Activated effector memory CD4-positive, alpha-beta T cell treated with Interleukin-2 at 50 U/mL for 16 hours (primary cell): ENCODE data around the gene TMPRSS11B.
"Not testable (repeated sequence)": the region's sequence is repeated elsewhere in the genome, so short reads cannot be mapped to it uniquely, and the experiment has no call there.

ENCODE experiments used
- DNase-seq: peaks from one replicate; pipeline ENCODE4 v3.0.0-alpha.2; 2020

The TMPRSS11B gene, protein sequence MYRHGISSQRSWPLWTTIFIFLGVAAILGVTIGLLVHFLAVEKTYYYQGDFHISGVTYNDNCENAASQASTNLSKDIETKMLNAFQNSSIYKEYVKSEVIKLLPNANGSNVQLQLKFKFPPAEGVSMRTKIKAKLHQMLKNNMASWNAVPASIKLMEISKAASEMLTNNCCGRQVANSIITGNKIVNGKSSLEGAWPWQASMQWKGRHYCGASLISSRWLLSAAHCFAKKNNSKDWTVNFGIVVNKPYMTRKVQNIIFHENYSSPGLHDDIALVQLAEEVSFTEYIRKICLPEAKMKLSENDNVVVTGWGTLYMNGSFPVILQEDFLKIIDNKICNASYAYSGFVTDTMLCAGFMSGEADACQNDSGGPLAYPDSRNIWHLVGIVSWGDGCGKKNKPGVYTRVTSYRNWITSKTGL

DNA sequence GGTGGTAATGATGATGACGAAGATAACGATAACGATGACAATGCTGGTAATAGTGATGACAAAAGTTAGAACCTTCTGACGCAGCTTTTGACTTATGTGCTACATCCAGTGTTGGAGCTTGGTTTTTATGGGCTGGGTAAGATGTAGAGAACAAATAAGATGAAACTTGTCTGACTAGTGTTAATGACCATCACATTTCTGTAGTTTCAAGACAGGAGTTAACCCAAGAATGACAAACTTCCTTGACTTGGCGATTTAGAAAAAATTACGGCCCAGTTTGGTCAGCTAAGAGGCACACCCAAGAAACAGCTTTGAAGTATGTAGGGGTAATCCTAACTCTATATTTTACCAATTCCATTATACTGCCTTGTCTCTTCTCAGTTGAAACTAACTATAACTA lies at the start of gene TMPRSS11B:
Gene TMPRSS11B (minus strand): TSS at position 101 of the 400 bp plus-strand sequence. CDS start 136 bp downstream, outside the sequence.
- no peak for DNase-seq

DNA sequence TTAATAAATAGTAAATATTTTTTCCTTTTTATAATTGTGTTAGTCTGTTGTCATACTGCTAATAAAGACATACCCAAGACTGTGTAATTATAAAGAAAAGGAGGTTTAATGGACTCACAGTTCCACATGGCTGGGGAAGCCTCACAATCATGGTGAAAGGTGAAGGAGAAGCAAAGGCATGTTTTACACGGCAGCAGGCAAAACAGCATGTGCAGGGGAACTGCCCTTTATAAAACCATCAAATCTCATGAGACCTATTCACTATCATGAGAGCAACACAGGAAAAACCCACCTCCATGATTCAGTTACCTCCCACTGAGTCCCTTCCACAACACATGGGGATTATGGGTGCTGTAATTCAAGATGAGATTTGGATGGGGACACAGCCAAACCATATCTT lies 45.8 kb upstream of the TMPRSS11B start:
- DNase-seq, result no peak

DNA sequence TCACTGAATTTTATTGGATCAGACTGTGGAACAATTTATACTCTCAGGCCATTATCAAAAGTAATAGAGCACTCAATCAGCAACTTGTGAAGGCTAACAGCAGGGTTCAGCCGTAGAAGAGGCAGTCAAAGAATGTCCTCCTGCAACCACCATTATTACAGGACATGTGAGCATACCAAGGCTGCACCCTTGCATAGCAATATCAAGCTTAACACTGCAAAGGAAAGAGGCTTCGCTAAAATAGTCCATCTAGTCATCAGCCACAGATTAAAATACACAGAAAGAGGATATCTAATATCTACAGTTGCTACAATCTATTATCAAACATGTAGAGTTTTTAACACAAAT lies 42.9 kb upstream of the TMPRSS11B start:
- no peak for DNase-seq

DNA sequence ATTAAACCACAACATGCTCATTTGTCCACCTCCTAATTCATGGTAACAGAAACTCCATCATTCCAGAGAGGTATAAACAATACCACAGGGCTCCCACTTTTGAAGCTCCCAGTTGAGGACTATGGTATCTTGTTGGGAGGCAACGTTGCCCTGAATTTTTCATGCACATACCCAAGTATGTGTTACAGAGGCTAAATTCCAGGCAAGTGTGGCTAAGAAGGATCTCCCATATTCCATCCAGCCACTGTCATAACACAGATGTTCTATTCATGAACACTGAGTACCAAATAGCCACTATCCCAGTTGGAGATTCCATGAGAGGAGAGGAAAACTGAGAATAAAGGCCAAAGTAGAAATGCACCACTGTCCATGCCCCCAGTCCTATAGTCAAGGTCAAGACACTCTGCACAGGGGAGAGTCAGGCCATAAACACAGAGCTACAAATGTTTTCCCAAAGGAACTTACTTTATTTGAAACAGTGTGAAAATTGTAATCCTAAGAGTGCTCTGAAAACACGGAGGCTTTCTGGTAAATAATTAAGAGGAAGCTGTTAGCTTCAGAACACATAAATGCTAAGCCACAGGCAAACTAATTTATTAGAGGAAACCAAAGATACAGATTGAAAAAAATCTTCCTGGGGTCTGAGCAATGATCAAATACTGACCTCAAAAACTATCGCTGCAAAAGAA lies 42.4 kb upstream of the TMPRSS11B start:
- DNase-seq, result no peak

DNA sequence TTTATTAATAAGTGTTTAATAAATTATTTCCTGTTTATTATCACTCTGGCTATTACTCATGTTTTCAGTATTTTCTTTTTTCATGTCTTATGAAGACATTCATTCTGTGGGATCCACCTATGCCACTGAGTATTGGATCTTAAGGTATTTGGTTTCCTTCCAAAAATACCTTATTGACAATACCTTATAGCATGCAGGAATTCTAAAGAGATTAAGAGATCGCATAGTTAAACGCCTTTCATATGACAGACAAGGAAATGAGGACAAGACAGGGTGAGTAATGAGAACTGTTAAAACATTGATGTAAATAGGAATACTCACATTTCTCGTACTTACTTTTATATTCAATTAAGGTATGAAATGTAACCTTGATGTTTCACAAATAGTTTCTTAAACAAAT lies 38.2 kb upstream of the TMPRSS11B start:
- DNase-seq, result no peak

DNA sequence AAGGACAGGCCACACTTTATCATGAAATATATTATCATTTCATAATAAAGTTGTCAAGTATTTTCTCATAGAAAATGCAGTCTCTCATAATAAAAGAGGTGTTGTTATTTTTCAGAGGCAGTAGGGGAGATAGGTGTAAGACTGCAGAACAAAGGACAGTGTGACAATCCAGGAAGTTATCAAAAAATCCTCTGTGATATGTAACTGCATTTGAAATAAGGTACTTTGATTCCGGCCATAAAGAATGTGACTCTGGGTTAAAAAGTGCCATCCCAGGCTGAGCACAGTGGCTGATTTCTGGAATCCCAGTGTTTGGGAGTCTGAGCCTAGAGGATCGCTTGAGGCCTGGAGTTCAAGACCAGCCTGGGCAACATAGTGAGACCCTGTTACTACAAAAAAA lies 37.6 kb upstream of the TMPRSS11B start:
- DNase-seq, result no peak

DNA sequence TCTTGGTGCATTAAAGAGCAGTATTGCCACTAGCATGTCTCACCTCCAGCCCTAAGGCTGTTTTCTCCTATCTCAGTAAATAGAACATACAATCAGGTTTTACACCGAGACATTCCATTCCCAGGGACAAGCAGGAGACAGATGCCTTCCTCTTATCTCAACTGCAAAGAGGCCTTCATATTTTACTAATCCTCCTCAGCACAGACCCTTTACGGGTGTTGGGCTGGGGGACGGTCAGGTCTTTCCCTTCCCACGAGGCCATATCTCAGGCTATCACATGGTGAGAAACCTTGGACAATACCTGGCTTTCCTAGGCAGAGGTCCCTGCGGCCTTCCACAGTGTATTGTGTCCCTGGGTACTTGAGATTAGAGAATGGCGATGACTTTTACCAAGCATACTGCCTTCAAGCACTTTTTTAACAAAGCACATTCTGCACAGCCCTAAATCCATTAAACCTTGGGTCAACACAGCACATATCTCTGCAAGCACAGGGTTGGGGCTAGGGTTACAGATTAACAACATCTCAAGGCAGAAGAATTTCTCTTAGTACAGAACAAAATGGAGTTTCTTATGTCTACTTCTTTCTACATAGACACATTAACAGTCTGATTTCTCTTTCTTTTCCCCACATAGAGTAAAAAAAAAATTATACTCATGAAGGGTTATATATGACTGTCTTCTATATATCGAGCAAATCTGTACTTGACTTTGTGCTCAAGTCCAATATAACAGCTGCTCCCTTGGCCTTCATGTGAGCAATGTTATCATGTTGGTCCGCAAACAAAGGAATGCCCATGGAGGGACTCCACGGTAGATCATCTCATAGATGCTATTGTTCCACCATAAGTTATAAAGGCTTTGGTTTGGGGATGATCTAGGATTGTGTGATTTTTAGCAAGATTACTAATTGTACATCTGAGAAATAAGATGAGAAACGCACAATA lies 36.6 kb upstream of the TMPRSS11B start:
- not testable (repeated sequence) for DNase-seq

DNA sequence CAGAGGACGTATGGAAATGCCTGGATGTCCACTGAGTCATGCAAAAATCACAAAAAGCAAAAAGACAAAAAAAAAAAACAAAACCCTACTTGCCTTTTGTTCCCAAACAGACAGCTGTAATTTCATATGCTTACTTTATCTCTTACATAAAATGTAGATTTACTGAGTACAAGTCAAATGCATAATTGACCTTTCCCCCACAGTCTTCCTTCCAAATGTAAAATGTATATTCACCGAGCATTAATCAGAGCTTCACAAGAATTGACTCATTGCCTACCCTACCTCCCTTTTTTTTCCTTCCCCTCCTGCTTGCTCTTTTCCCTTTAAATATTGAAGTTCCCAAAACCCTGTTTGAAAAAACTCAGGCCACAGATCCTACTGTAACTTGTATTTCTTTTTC lies 32.5 kb upstream of the TMPRSS11B start:
- no peak for DNase-seq

DNA sequence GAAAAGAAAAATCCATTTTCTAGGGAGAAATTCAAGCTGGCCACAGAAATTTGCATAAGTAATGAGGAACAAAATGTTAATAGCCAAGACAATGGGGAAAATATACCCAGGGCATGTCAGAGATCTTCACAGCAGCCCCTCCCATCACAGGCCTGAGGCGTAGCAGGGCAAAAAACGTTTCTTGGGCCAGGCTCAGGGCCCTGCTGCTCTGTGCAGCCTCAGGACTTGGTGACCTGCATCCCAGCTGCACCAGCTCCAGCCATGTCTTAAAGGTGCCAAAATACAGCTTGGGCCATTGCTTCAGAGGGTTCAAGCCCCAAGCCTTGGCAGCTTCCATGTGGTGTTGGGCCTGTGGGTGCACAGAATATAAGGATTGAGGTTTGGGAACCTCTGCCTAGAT lies 32.1 kb upstream of the TMPRSS11B start:
- DNase-seq, result no peak

DNA sequence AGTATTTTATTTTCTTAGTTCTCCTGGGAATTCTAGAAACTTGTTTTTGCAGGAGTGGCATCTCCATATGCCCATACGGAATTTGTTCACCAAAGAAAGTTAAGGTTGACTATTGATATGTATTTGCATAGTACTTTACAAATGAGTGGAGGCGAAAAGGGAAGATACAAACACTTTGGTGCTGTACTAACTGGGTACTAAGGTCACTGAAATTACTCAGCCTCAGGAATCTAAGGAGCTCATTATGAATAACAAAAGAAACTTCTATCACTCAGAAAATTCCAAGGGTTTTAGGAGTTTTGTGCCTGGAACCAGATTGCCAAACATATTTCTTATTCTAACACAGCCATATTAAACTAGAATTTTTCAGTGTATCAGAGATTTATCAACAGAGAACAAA lies 27.4 kb upstream of the TMPRSS11B start:
- DNase-seq, result no peak

DNA sequence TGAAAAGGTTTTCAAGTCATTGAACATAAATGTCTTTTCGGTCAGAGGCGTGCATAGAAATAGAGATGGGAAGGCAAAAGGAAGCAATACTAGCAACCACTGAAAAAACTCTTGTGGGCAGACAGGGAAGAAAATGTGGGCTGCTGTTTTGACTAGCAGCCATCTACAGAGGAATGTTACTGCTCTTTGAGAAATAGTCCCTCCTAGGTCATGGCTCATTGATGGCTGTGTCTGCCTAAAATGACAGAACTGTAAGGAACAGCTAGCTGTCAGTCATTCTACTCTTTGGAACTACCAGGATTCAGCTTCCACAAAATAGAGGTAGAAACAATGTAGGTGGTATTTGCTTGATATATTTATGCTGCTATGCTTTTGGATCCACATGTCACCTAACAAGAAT lies 26.9 kb upstream of the TMPRSS11B start:
- DNase-seq, result no peak

DNA sequence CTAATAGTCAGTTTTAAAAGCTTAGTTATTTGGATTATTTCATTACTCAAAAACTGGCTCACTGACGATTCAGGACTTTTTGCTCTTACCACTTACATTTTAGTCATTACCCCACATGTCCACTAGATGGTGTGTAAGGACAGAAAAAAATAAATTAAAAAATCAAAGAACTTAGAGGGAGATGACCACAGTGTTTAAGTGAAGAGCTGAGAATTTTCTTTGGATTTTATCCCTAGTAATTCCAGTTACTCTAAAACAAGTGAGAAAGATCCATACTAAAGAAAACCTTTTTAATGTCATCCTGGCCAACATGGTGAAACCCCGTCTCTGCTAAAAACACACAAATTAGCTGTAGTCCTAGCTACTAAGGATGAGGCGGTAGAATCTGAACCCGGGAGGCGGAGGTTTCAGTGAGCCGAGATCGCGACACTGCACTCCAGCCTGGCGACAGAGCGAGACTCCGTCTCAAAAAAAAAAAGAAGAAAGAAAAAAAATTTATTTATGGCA lies 26.4 kb upstream of the TMPRSS11B start:
- DNase-seq, result no peak

DNA sequence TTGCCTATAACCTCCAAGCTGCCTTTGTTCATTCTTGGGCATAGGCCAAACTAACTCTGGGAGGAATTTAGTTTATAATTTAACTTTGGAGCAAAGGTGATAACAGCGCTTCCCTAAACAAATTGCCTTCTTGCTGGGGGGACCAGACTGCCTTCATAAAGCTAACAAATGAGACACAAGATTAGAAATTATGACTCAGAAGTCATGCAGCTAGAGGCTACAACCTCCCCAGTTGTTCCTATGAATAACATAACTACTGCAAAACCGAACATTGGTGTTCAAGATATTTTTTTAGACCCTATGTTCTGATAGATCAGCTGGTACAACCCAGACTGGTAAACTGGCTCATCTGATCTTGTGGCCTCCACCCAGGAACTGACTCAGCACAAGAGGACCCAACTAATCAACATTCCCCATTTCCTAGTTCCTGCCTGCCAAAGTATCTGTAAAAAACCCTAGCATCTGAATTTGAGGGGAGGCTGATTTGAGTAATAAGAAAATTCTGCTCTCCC lies 22.0 kb upstream of the TMPRSS11B start:
- DNase-seq, result no peak

DNA sequence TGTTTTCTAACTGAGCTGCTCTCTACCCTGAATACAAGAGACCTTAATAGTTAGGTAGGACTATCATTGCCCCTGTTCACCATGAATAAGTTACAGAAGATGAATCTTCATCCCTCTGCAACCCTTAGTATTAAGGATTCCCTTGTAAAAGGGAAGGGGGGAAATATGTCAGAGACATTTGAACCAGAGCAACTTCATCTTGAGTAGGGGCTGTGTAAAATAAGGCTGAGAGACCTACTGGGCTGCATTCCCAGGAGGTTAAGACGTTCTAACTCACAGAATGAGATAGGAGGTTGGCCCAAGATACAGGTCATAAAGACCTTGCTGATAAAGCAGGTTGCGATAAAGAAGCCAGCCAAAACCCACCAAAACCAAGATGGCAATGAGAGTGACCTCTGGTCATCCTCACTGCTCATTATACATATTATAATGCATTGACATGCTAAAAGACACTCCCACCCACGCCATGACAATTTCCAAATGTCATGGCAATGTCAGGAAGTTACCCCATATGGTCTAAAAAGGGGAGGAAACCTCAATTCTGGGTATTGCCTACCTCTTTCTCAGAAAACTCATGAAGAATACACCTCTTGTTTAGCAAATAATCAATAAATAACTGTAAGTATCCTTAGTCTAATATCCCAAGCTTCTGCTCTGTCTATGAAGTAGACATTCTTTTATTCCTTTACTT lies 19.5 kb upstream of the TMPRSS11B start:
- DNase-seq, result no peak

DNA sequence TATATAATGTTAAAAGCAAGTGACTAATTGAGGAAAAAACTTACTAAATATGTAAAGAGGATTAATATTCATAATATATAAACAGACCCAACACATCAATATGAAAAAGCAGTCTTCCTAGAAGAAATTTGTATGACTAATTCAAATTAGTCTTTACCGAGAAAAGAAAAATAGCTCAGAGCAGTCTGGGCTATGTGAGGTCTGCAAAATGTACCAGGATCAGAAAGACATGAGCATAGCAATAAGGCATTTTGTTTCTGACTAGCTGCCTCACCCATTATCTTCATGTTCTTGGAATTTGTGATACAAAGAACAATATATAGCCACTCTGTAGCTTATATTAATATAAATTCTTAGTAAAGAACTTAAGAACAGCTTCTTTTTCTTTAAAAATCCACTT lies 13.7 kb upstream of the TMPRSS11B start:
- DNase-seq, result no peak

DNA sequence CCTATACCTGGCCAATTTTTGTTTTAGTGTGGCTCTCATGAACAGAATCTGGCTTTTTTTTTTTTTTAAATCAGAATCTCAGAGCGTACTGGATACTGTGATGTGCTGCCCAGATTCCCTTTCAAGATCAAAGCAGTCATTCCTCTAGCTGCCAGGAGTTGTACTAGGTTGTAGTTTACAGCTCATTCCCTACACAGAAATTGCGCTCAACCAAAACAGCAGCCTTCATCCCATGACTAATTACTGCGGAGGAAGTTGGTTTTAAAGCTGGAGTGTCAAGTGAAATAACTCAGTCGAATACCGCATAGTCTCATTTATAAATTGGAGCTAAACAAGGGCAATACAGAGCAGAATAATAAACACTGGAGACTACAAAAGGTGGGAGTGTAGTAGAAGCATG lies 12.2 kb upstream of the TMPRSS11B start:
- no peak for DNase-seq

DNA sequence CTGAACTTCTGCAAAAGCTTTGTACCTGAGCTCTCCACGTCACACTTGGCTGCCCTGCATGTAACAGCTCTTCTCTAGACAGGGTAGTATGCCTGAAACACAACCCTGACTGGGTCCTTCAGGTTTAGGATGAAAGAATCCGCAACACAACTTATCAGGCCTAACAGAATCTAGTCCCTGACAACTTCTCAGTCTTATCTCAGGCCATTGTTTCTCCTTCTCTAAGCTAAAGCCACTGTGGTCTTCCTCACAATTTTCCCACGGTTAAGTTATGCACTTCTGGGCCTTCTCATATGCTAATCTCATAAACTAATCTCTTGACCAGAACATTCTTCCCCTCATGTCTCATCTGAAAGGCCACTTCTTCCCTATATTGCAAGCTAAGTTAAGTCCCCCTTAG lies 10.8 kb upstream of the TMPRSS11B start:
- no peak for DNase-seq

DNA sequence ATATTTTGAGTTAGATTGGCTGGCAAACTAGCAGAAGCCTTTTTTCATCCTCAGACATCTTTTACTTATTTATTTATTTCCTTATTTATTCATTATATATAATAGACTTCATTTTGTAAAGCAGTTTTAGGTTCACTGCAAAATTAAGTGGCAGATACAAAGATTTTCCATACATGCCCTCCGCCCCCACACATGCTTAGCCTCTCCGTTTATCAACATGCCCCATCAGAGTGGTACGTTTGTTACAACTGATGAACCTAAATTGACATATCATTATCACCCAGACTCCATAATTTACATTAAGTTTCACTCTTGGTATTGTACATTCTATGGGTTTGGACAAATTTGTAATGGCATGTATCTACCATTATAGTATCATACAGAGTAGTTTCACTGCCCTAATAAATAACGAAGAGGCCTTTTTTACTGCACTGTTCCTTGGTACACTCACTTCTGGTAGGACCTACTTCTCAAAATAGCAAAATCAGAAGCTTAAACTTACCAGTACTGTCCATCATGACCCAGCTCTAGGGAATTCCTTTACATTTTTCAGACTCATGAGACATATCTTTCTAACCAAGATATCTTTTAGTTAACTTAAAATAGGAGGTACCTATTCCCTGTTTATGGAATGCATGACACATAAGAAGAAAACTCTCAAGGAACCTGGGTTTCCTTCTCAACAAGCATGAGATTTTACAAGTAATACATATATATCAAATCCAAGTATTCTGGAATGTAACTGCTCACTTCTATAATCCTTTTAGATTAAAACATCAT lies 4.8 kb upstream of the TMPRSS11B start:
- no peak for DNase-seq

DNA sequence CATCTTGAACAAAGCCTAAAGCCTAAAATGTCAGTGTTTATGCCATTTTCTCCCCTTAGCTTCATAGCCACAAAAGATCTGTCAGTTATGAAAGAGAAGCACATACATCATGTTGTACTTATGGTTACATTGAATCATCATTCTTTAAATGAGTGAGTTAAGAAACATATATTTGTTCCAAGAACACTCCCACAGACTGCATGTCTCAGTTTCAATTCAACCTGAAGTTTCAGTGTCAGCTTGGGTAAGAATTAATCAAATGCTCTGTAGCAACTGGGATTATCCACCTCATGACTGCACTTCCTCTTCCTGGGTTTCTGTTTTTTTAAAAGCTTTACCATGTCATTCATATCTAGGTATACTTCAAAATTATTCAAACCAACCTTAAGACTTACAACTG lies 3.9 kb upstream of the TMPRSS11B start:
- no peak for DNase-seq

DNA sequence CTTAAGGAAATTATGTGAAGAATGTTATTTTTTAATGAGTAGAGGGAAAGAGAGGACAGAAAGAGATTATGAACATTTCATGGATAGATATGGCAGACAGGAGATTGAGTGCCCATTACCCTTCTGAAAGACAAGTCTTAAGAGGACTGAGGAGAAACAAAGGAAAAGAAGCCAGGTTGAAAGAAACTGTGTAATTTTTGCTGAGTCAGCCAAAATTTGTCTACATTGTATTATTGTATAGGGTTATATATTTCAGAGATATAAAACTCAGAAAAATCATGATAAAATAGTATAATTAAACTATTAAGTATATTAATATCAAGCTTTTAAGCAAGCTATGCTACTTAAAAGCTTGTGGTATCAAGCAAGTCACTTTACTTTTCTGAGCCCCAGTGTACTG lies 4.9 kb downstream of the TMPRSS11B start:
- no peak for DNase-seq

DNA sequence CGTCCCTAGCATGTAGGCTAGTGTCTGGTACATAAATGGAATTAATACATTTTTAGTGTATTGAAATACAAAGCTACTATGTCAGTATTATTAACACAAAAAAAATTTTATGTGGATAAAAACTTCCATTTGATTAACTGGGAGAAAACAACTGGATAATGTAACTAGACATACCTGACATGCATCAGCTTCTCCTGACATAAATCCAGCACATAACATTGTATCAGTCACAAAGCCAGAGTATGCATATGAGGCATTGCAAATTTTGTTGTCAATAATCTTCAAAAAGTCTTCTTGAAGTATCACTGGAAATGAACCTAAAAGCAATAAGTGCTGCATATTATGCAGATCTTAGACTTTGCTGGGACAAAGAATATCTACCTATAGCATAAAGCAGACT lies 16.9 kb downstream of the TMPRSS11B start:
- DNase-seq, result no peak

DNA sequence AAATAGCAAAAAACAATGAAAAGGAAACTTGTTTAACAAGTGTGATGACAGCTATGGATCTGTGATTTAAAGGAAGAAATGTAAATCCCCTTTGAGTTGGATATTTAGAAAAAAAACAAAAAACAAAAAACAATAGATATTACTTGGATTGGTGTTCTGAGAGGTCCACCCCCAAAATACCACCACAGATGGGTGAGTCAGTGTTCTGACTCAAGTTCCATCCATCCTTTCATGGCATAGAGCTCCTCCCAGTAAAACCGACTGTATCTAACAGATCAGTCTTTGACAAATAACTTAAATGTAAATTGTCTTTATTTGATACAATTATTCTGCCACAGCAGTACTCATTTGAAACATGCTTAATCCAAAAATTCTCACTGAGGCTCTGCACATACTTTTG lies 27.4 kb downstream of the TMPRSS11B start:
- no peak for DNase-seq
